ENCODE results near the gene ZFYVE16. TPM values are rescaled to one million over a fixed set of nuclear protein-coding genes. Genes with fewer than 3 reads are reported as not detected.

The ZFYVE16 gene
- total RNA-seq, 1 experiment from 2014 or later = 9.7 TPM

DNA sequence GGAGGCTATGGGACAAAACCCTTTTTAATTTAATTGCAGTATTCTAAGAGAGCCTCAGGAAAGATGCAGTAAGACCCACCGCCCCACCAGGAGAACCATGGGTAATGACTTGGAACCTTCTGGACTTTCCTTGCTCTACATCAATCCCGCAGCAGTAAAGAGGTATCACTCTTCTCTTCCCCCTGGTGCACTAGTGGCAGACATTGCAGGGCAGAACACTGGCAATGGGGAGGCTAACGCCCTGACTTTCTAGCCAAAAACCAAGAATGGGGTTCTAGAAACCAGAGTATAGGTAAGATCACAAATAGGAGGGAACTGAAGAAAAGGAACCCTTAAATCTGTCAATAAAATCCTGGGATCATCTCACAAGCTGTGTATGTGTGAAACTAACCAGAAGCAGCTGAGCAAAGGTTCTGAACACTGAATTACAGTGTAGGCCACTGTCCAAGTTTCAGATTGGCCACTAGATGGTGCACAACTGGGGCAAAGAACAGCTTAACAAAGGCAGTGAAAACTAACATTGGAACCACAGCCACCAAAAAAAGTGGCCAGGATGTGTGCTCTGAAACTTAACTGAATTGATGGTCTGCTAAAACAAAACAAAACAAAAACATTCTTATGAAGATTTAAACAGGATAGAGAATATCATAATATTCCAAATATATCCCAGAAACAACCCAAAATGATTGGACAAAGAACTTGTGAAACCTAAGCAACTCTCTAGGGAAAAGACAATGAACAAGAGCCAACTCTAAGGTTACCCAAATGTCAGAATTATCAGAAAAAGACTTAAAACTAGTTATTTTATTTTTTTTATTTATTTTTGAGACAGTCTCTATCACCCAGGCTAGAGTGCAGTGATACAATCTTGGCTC lies 73.4 kb downstream of the ZFYVE16 start:
- DNase-seq (peak; percentile 66), ATAC-seq (peak; percentile 69)
- BruUV-seq (replicated peaks) = no TSS peak
- no peaks in the 10 kb centered on the region for H3K9me2 ChIP-seq (replicated peaks; ENCODE audit: low read length)
- CTCF ChIA-PET = interaction anchor here (0.6 kb wide), 1 partner anchor 191 kb away, joined by 4 read pairs; no protein-coding TSS in a partner anchor
- H3K9me3 ChIP-seq (ENCODE audit: low read length) = no peaks in the 10 kb centered on the region
- TF ChIP-seq, protein P1, sequence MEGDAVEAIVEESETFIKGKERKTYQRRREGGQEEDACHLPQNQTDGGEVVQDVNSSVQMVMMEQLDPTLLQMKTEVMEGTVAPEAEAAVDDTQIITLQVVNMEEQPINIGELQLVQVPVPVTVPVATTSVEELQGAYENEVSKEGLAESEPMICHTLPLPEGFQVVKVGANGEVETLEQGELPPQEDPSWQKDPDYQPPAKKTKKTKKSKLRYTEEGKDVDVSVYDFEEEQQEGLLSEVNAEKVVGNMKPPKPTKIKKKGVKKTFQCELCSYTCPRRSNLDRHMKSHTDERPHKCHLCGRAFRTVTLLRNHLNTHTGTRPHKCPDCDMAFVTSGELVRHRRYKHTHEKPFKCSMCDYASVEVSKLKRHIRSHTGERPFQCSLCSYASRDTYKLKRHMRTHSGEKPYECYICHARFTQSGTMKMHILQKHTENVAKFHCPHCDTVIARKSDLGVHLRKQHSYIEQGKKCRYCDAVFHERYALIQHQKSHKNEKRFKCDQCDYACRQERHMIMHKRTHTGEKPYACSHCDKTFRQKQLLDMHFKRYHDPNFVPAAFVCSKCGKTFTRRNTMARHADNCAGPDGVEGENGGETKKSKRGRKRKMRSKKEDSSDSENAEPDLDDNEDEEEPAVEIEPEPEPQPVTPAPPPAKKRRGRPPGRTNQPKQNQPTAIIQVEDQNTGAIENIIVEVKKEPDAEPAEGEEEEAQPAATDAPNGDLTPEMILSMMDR (conservative IDR thresholded peaks at IDR 0.05; ENCODE audit: low read depth, low read length) = peak; percentile 76
- no peak for TF ChIP-seq EZH2 (IDR thresholded peaks at IDR 0.05; ENCODE audit: low read length, unreplicated experiment)
- POLR2A ChIA-PET (ENCODE audit: unreplicated experiment) = no interaction called here
- intact Hi-C loops (cut with micrococcal nuclease) = loop anchor here (2.0 kb wide), 1 partner anchor 192 kb away; no protein-coding TSS in a partner anchor
- H3K79me2 ChIP-seq (ENCODE audit: low read length) = no peaks in the 10 kb centered on the region
- H3K36me3 ChIP-seq (ENCODE audit: low read depth, low read length) = peaks cover 4% of the 10 kb centered on the region
- H3K4me2 ChIP-seq (ENCODE audit: low read length) = no peak overlapping the region
- no peaks in the 10 kb centered on the region for H3F3A ChIP-seq (ENCODE audit: low read length, unreplicated experiment)
- no peak overlapping the region for H2AFZ ChIP-seq (ENCODE audit: low read length)
- H3K27me3 ChIP-seq (ENCODE audit: low read length) = no peaks in the 10 kb centered on the region
- no peak overlapping the region for H3K27ac ChIP-seq (ENCODE audit: low read length)
- no peak overlapping the region for H3K9ac ChIP-seq (ENCODE audit: low read length)
- no peaks in the 10 kb centered on the region for H3K4me1 ChIP-seq (ENCODE audit: insufficient read depth, low read length)
- H3K4me3 ChIP-seq (ENCODE audit: low read length) = no peak overlapping the region
- H4K20me1 ChIP-seq (ENCODE audit: low read length) = no peaks in the 10 kb centered on the region

DNA sequence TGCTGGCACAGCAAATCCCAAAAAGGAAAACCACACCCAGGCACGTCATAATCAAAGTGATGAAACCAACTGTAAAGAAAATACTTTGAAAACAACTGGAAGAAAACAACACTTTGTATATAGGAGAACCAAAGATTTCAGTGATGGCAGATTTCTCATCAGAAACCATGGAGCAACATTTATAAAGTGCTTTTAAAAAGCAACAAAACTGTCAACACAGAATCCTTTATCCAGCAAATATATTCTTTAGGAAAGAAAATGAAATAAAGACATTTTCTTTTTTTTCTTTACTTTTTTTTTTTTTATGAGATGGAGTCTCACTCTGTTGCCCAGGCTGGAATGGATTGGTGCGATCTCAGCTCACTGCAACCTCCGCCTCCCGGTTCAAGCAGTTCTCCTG lies 74.7 kb downstream of the ZFYVE16 start:
- no peak overlapping the region for H2AFZ ChIP-seq (ENCODE audit: low read length)
- H3K9ac ChIP-seq (ENCODE audit: low read length) = no peak overlapping the region
- no peak overlapping the region for H3K27ac ChIP-seq (ENCODE audit: low read length)
- no peaks in the 10 kb centered on the region for H3K9me3 ChIP-seq (ENCODE audit: low read length)
- intact Hi-C loops (cut with micrococcal nuclease) = no loop called here
- no peaks in the 10 kb centered on the region for H3K27me3 ChIP-seq (ENCODE audit: low read length)
- ChIA-PET POLR2A (ENCODE audit: unreplicated experiment) (no interaction called here), CTCF (no interaction called here)
- H3K36me3 ChIP-seq (ENCODE audit: low read depth, low read length) = peaks cover 4% of the 10 kb centered on the region
- no TSS peak for BruUV-seq (replicated peaks)
- TF ChIP-seq EZH2 (IDR thresholded peaks at IDR 0.05; ENCODE audit: low read length, unreplicated experiment) = no peak
- no peak overlapping the region for H3K4me2 ChIP-seq (ENCODE audit: low read length)
- ATAC-seq = no peak
- H4K20me1 ChIP-seq (ENCODE audit: low read length) = no peaks in the 10 kb centered on the region
- no peaks in the 10 kb centered on the region for H3F3A ChIP-seq (ENCODE audit: low read length, unreplicated experiment)
- no peaks in the 10 kb centered on the region for H3K79me2 ChIP-seq (ENCODE audit: low read length)
- H3K9me2 ChIP-seq (replicated peaks; ENCODE audit: low read length) = no peaks in the 10 kb centered on the region
- no peak overlapping the region for H3K4me3 ChIP-seq (ENCODE audit: low read length)
- peaks cover 9% of the 10 kb centered on the region for H3K4me1 ChIP-seq (ENCODE audit: insufficient read depth, low read length)
- DNase-seq = no peak

DNA sequence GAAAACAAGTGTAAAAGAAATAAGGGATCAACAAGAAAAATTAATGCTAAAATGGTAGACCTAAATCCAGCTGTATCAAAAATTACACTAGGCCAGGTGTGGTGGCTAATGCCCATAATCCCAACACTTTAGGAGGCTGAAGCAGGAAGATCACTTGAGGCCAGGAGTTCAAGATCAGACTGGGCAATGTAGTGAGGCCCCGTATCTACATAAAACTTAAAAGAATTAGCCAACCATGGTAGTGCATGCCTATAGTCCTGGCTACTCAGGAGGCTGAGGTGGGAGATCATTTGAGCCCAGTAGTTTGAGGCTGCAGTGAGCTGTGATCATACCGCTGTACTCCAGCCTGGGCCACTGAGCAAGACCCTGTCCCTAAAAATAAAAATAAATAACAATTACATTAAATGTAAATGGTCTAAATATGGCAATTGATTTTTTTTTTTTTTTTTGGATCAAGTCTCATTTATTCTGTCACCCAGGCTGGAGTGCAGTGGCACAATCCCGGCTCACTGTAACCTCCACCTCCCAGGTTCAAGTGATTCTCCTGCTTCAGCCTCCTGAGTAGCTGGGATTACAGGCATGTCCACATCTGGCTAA lies 75.9 kb downstream of the ZFYVE16 start:
- Histone ChIP-seq H3K4me1 (ENCODE audit: insufficient read depth, low read length) (peaks cover 9% of the 10 kb centered on the region), H3K9me2 (replicated peaks; ENCODE audit: low read length) (no peaks in the 10 kb centered on the region), H3K79me2 (ENCODE audit: low read length) (no peaks in the 10 kb centered on the region), H3K9ac (ENCODE audit: low read length) (no peak overlapping the region), H4K20me1 (ENCODE audit: low read length) (no peaks in the 10 kb centered on the region), H3F3A (ENCODE audit: low read length, unreplicated experiment) (no peaks in the 10 kb centered on the region), H3K4me2 (ENCODE audit: low read length) (no peak overlapping the region), H3K9me3 (ENCODE audit: low read length) (no peaks in the 10 kb centered on the region), H3K27ac (ENCODE audit: low read length) (no peak overlapping the region), H2AFZ (ENCODE audit: low read length) (no peak overlapping the region), H3K27me3 (ENCODE audit: low read length) (no peaks in the 10 kb centered on the region), H3K4me3 (ENCODE audit: low read length) (no peak overlapping the region), H3K36me3 (ENCODE audit: low read depth, low read length) (peaks cover 4% of the 10 kb centered on the region)
- POLR2A ChIA-PET (ENCODE audit: unreplicated experiment) = no interaction called here
- DNase-seq = no peak
- CTCF ChIA-PET = no interaction called here
- TF ChIP-seq EZH2 (IDR thresholded peaks at IDR 0.05; ENCODE audit: low read length, unreplicated experiment) = no peak
- TF ChIP-seq, protein P1 (conservative IDR thresholded peaks at IDR 0.05; ENCODE audit: low read depth, low read length) = no peak
- TF ChIP-seq EZH2phosphoT487 (IDR thresholded peaks at IDR 0.05; ENCODE audit: borderline replicate concordance, low read length) = no peak
- intact Hi-C loops (cut with micrococcal nuclease) = no loop called here
- BruUV-seq (replicated peaks) = no TSS peak
- no peak for ATAC-seq

Data from PC-3 (cell line).